Stimulated activated CD4-positive, alpha-beta T cell treated with anti-CD3 and anti-CD28 coated beads, Interleukin-4, amount 100 ng/mL, for 48 hours (primary cell): ENCODE results near the gene AHDC1.
A peak's percentile ranks its signal among the peaks of the same experiment; 100 is the strongest.

Experiments used
- DNase-seq, 2 donors: peaks; one replicate each; pipeline ENCODE4 v3.0.0-alpha.2; 2020; ENCODE audit warnings: low read depth in 2 of 2

AHDC1 gene

DNA sequence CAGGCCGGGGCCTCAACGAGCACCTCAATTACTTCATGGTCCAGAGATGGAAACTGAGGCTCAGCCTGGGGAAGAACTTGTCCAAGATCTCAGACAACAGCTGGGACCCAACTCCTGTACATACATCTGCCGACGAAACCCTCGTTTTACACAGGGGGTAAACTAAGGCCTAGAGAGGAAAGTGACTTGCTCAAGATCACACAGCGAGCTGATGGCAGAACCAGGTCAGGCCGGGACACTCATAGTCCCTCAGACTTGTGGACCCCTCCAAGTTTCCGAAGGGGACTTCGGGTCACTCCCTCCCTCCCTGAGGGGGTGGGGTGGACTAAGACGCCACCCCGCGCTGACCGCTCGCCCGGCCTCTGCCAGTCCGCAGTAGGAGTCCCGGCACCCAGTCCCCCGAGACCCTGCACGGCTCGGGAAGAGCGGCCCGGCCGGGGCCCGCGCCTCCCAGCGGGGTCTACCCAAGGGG lies 114.4 kb downstream of the AHDC1 start:
- peak in 1 of 2 donors; percentile 13 for DNase-seq

DNA sequence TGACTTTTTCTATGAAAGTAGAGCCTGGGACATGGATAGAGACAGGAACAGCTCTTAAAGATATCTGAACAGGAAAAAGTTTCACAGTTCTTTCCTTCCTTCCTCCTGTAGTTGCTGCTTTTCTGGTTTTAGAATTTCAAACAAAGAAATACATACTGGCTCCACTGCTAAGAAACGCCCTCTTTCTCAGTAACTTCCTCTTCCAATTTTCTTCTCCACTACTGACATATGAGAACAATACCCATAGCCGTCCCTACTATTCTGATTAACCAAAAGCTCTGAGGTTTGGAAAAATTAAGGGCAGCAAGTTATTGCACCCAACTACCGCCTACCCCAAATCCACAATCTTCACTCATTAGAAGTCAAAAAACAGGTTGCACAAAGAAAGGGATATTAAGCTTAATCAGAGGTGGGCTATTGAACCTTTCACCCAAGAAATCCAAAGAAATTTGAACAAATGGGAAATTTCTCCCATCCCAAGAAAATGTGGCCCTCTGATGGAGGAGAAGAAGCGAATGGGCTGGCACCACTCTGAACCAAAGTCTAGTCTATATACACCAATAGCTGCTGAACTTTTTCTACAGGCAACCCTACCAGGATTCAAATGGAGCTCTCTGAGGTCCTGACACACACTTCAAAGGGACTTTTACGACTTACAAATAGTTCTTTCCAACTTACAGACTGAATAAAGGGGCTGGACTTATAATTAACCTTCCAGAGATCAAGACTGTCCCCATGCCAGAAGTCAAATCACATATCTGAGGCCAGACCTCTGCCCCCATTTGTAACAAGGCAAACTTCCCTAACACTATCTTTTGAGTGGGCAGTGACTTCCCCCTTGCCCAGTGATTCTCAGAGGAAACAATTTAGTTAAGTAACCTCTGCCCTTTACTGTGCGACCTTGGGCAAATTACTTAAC lies 115.7 kb downstream of the AHDC1 start:
- DNase-seq, result no peak

DNA sequence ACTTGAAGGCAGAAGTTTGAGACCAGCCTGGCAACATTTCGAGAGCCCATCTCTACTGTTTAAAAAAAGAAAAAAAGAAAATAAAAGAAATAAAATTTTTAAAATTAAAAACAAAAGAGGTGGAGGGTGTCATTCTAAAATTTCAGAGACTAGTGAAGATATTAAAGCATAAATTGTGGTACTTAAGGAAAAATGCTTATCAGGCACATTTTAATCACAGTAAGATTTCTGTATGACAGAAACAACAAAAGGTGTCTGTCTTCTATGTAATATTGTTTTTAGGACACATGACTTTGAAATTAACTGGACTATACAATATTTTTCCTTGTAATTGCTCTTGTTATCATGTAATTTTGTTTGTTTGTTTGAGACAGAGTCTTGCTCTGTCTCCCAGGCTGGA lies 118.6 kb downstream of the AHDC1 start:
- DNase-seq, result no peak
